SK-N-MC (cell line): ENCODE data around the gene NUSAP1.
"Not testable (repeated sequence)": the region's sequence is repeated elsewhere in the genome, so short reads cannot be mapped to it uniquely, and the experiment has no call there.

Source experiments
- EZH2 ChIP-seq: fragments of 200-600 bp; sonication (generic); IDR thresholded peaks from one replicate; pipeline ENCODE4 v1.6.1; 2017; ENCODE audit warnings: antibody characterized with exemption
- FOXP2 ChIP-seq: optimal IDR thresholded peaks from 2 replicates; pipeline ENCODE3; 2011; ENCODE audit warnings: mild to moderate bottlenecking, moderate library complexity; ENCODE audit not compliant: insufficient read depth; ENCODE audit errors: extremely low read length, control extremely low read depth
- POLR2AphosphoS5 ChIP-seq: IDR thresholded peaks from 2 replicates; pipeline ENCODE4 v1.6.1; 2012; ENCODE audit warnings: mild to moderate bottlenecking, low read depth, low read length, borderline replicate concordance

DNA sequence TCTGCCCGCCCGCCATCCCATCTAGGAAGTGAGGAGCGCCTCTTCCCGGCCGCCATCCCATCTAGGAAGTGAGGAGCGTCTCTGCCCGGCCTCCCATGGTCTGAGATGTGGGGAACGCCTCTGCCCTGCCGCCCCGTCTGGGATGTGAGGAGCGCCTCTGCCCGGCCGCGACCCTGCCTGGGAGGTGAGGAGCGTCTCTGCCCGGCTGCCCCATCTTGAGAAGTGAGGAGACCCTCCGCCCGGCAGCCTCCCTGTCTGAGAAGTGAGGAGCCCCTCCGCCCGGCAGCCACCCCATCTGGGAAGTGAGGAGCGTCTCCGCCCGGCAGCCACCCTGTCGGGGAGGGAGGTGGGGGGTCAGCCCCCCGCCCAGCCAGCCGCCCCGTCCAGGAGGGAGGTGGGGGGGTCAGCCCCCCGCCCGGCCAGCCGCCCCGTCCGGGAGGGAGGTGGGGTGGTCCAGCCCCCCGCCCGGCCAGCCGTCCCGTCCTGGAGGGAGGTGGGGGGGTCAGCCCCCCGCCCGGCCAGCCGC, 11.8 kb upstream of the NUSAP1 start:
- TF ChIP-seq POLR2AphosphoS5, EZH2, FOXP2: not testable (repeated sequence)
